ENCODE results near the gene PSMD13.

The PSMD13 gene

DNA sequence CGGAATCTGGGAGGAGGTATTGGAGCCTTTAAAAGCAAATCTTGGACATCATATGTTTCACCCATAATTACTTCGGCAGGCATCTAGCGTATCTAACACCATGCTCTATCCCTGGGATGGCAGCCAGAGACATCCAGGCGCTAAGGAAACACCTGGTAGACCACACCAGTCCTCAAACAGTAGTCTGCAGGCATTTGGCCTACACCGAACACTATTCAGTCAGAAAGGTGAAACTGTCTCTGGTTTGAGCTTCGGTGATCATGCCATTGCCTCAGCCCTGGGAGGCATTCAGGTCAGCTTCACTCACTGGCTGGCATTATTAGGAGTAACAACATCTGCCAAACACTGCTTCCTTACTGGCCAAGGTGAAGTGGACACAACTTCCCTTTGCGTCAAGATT is 12.4 kb upstream of the PSMD13 start:
- H3K4me1 ChIP-seq (ENCODE audit: insufficient read depth, low read length, severe bottlenecking) = no peaks in the 10 kb centered on the region
- no peaks in the 10 kb centered on the region for H3K79me2 ChIP-seq (ENCODE audit: insufficient read depth, low read length)
- no peak overlapping the region for H3K27ac ChIP-seq (ENCODE audit: low read depth, low read length, poor library complexity, severe bottlenecking)
- H4K20me1 ChIP-seq (ENCODE audit: insufficient read depth, low read length) = no peaks in the 10 kb centered on the region
- H3K4me3 ChIP-seq (ENCODE audit: low read depth, low read length, poor library complexity, severe bottlenecking) = no peak overlapping the region
- H3K9ac ChIP-seq (ENCODE audit: low read length) = no peak overlapping the region
- H3K9me3 ChIP-seq (ENCODE audit: low read length) = no peaks in the 10 kb centered on the region
- peaks cover 5% of the 10 kb centered on the region; the same call in 1 of the 2 replicates for H3K36me3 ChIP-seq (ENCODE audit: insufficient read depth, low read length)
- TF ChIP-seq, protein P1, sequence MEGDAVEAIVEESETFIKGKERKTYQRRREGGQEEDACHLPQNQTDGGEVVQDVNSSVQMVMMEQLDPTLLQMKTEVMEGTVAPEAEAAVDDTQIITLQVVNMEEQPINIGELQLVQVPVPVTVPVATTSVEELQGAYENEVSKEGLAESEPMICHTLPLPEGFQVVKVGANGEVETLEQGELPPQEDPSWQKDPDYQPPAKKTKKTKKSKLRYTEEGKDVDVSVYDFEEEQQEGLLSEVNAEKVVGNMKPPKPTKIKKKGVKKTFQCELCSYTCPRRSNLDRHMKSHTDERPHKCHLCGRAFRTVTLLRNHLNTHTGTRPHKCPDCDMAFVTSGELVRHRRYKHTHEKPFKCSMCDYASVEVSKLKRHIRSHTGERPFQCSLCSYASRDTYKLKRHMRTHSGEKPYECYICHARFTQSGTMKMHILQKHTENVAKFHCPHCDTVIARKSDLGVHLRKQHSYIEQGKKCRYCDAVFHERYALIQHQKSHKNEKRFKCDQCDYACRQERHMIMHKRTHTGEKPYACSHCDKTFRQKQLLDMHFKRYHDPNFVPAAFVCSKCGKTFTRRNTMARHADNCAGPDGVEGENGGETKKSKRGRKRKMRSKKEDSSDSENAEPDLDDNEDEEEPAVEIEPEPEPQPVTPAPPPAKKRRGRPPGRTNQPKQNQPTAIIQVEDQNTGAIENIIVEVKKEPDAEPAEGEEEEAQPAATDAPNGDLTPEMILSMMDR (IDR thresholded peaks at IDR 0.05; ENCODE audit: low read length) = no peak
- no peak for TF ChIP-seq EZH2 (IDR thresholded peaks at IDR 0.05; ENCODE audit: borderline replicate concordance, low read length)
- H3F3A ChIP-seq (ENCODE audit: insufficient read depth, low read length) = no peaks in the 10 kb centered on the region
- no peaks in the 10 kb centered on the region for H3K27me3 ChIP-seq (ENCODE audit: insufficient read depth, low read length)
- no peak overlapping the region for H3K4me2 ChIP-seq (ENCODE audit: low read length)
- no peaks in the 10 kb centered on the region for H3K9me2 ChIP-seq (ENCODE audit: low read depth, low read length)
- H2AFZ ChIP-seq (ENCODE audit: low read length) = no peak overlapping the region

DNA sequence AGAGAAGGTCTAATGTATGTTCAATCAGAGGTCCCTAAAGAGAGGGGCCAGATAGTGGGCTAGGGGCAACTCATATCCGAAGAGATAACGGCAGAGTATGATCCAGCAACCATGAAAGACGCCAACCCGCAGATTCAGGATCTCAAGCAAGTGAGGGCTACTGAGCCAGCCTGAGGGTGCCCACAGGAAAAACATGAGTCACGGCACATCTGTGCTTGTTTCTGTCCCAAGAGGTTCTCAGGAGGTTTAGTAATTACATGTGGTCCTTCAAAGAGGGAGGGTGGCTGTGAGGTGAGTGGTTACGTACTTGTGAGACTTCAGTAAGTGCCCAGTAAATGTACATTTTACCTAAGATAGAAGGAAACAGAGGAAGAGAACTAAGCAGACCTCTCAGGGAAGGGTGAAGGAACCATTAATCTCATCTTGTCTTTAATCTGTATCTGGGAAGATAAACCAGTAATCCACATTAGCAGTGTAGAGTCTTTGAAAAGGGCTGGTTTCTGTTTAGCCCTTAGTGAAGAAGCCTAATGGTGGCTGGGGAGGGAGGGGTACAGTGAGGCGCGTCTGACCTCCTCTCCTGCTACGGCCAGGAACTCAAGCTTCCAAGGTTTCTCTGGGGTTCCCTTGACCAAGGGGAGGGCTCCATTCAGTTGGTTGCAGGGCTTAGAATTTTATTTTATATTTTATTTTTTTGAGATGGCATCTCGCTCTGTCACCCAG is 10.9 kb upstream of the PSMD13 start:
- Histone ChIP-seq H3K4me3 (ENCODE audit: low read depth, low read length, poor library complexity, severe bottlenecking) (no peak overlapping the region), H3K4me2 (ENCODE audit: low read length) (no peak overlapping the region), H3K9me3 (ENCODE audit: low read length) (no peaks in the 10 kb centered on the region), H3K27me3 (ENCODE audit: insufficient read depth, low read length) (no peaks in the 10 kb centered on the region), H3K4me1 (ENCODE audit: insufficient read depth, low read length, severe bottlenecking) (no peaks in the 10 kb centered on the region), H3K9ac (ENCODE audit: low read length) (no peak overlapping the region), H3K9me2 (ENCODE audit: low read depth, low read length) (no peaks in the 10 kb centered on the region), H3K27ac (ENCODE audit: low read depth, low read length, poor library complexity, severe bottlenecking) (no peak overlapping the region), H3K79me2 (ENCODE audit: insufficient read depth, low read length) (no peaks in the 10 kb centered on the region), H3F3A (ENCODE audit: insufficient read depth, low read length) (no peaks in the 10 kb centered on the region), H2AFZ (ENCODE audit: low read length) (no peak overlapping the region), H3K36me3 (ENCODE audit: insufficient read depth, low read length) (peaks cover 5% of the 10 kb centered on the region; the same call in 1 of the 2 replicates), H4K20me1 (ENCODE audit: insufficient read depth, low read length) (no peaks in the 10 kb centered on the region)
- TF ChIP-seq, protein P1 (IDR thresholded peaks at IDR 0.05; ENCODE audit: low read length) = no peak
- TF ChIP-seq EZH2 (IDR thresholded peaks at IDR 0.05; ENCODE audit: borderline replicate concordance, low read length) = no peak

DNA sequence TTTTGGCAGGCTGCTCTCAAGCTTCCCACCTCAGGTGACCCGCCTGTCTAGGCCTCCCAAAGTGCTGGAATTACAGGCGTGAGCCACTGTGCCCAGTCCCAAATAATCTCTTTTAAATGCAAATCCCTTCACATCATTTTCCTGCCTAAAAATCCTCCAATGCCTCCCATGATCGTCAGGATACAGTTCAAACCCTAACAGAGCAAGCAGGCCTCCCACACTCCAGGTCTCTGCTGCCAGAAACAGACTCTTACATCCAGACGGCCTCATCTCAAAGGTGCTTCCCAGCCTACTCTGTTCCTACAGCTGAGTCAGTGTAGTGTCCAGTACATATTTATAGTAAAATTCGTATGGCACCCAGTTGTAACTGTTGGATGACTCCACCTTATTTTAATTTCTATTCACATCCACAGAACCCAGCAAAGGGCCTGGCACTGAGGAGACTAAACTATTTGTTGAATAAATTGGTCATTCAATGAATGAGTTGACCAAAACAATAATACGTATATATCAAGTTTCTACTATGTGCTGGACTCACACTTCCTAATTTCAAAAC is 8.9 kb upstream of the PSMD13 start:
- no peak overlapping the region for H3K4me3 ChIP-seq (ENCODE audit: low read depth, low read length, poor library complexity, severe bottlenecking)
- no peaks in the 10 kb centered on the region for H3K4me1 ChIP-seq (ENCODE audit: insufficient read depth, low read length, severe bottlenecking)
- no peak for TF ChIP-seq EZH2 (IDR thresholded peaks at IDR 0.05; ENCODE audit: borderline replicate concordance, low read length)
- TF ChIP-seq, protein P1 (IDR thresholded peaks at IDR 0.05; ENCODE audit: low read length) = no peak
- no peak overlapping the region for H3K27ac ChIP-seq (ENCODE audit: low read depth, low read length, poor library complexity, severe bottlenecking)
- no peaks in the 10 kb centered on the region for H3K9me3 ChIP-seq (ENCODE audit: low read length)
- no peaks in the 10 kb centered on the region for H3K9me2 ChIP-seq (ENCODE audit: low read depth, low read length)
- no peaks in the 10 kb centered on the region for H3K27me3 ChIP-seq (ENCODE audit: insufficient read depth, low read length)
- H3K9ac ChIP-seq (ENCODE audit: low read length) = no peak overlapping the region
- H4K20me1 ChIP-seq (ENCODE audit: insufficient read depth, low read length) = no peaks in the 10 kb centered on the region
- no peaks in the 10 kb centered on the region for H3F3A ChIP-seq (ENCODE audit: insufficient read depth, low read length)
- no peak overlapping the region for H2AFZ ChIP-seq (ENCODE audit: low read length)
- H3K79me2 ChIP-seq (ENCODE audit: insufficient read depth, low read length) = no peaks in the 10 kb centered on the region
- peaks cover 5% of the 10 kb centered on the region; the same call in 1 of the 2 replicates for H3K36me3 ChIP-seq (ENCODE audit: insufficient read depth, low read length)
- H3K4me2 ChIP-seq (ENCODE audit: low read length) = no peak overlapping the region

All from OCI-LY1 (cell line).